ENCODE results near the gene CAMTA1. TPM values are rescaled to one million over a fixed set of nuclear protein-coding genes. Genes with fewer than 3 reads are reported as not detected.

The CAMTA1 gene
- total RNA-seq, 1 donor from 2014 or later: 47.9 TPM

GRCh38 chr1:7516929-7517328 is 731.7 kb downstream of the CAMTA1 start:
- Histone ChIP-seq H3K4me1 (no peaks in the 10 kb centered on the region), H3K27me3 (ENCODE audit: low read depth) (no peaks in the 10 kb centered on the region), H3K36me3 (no peaks in the 10 kb centered on the region), H3K27ac (no peak overlapping the region), H3K4me3 (no peak overlapping the region), H3K9me3 (no peaks in the 10 kb centered on the region)
- DNase-seq: no peak
- no peak for ATAC-seq
- intact Hi-C loops (cut with DNase I): no loop called here
- no peak for TF ChIP-seq CTCF (IDR thresholded peaks at IDR 0.05)

GRCh38 chr1:7517611-7518330 is 732.5 kb downstream of the CAMTA1 start:
- ATAC-seq: no peak
- Histone ChIP-seq H3K36me3 (no peaks in the 10 kb centered on the region), H3K27ac (no peak overlapping the region), H3K27me3 (ENCODE audit: low read depth) (no peaks in the 10 kb centered on the region), H3K4me3 (no peak overlapping the region), H3K4me1 (no peaks in the 10 kb centered on the region), H3K9me3 (no peaks in the 10 kb centered on the region)
- no peak for TF ChIP-seq CTCF (IDR thresholded peaks at IDR 0.05)
- intact Hi-C loops (cut with DNase I): no loop called here
- peak; percentile 6 for DNase-seq

- intact Hi-C loops (cut with DNase I): no loop called here
- H3K27ac ChIP-seq: no peak overlapping the region
- DNase-seq: peak; percentile 17
- H3K27me3 ChIP-seq (ENCODE audit: low read depth): no peaks in the 10 kb centered on the region
- ATAC-seq: no peak
- H3K4me1 ChIP-seq: no peaks in the 10 kb centered on the region
- no peaks in the 10 kb centered on the region for H3K9me3 ChIP-seq
- no peak overlapping the region for H3K4me3 ChIP-seq
- no peak for TF ChIP-seq CTCF (IDR thresholded peaks at IDR 0.05)
- H3K36me3 ChIP-seq: no peaks in the 10 kb centered on the region
Observed at GRCh38 chr1:7518411-7518810, 733.2 kb downstream of the CAMTA1 start.

- TF ChIP-seq CTCF (IDR thresholded peaks at IDR 0.05): no peak
- H3K4me3 ChIP-seq: no peak overlapping the region
- intact Hi-C loops (cut with DNase I): no loop called here
Observed at GRCh38 chr1:7519181-7519860, 734.1 kb downstream of the CAMTA1 start.

GRCh38 chr1:7519861-7520395 is 734.7 kb downstream of the CAMTA1 start:
- Histone ChIP-seq H3K27me3 (ENCODE audit: low read depth) (no peaks in the 10 kb centered on the region), H3K36me3 (no peaks in the 10 kb centered on the region), H3K9me3 (no peaks in the 10 kb centered on the region), H3K4me1 (no peaks in the 10 kb centered on the region), H3K4me3 (no peak overlapping the region), H3K27ac (no peak overlapping the region)
- no peak for ATAC-seq
- intact Hi-C loops (cut with DNase I): no loop called here
- no peak for DNase-seq
- no peak for TF ChIP-seq CTCF (IDR thresholded peaks at IDR 0.05)

More at GRCh38 chr1:7519181-7519860, 734.1 kb downstream of the CAMTA1 start:
- ATAC-seq (no peak), DNase-seq (peak; percentile 27)
- H3K36me3 ChIP-seq: no peaks in the 10 kb centered on the region
- H3K27ac ChIP-seq: no peak overlapping the region
- H3K9me3 ChIP-seq: no peaks in the 10 kb centered on the region
- H3K27me3 ChIP-seq (ENCODE audit: low read depth): no peaks in the 10 kb centered on the region
- H3K4me1 ChIP-seq: no peaks in the 10 kb centered on the region

All from lower lobe of right lung (tissue), 2 donors.